HepG2 (cell line): ENCODE measurements around the gene RHBDL3. TPM values are rescaled to one million over a fixed set of nuclear protein-coding genes. Genes with fewer than 3 reads are reported as not detected.
A peak's percentile ranks its signal among the peaks of the same experiment; 100 is the strongest.

Source experiments
- ARHGAP35 ChIP-seq: sonication (generic); formaldehyde crosslinking; IDR thresholded peaks from 2 replicates; pipeline ENCODE4 v1.9.0; 2022; ENCODE audit warnings: mild to moderate bottlenecking, inconsistent platforms, moderate library complexity, missing genetic modification reagents, borderline replicate concordance
- HOXA3 ChIP-seq: sonication (generic); formaldehyde crosslinking; IDR thresholded peaks from 2 replicates; pipeline ENCODE4 v1.5.0; 2020; ENCODE audit warnings: missing genetic modification reagents
- KAT7 ChIP-seq: IDR thresholded peaks from 2 replicates; pipeline ENCODE4 v1.6.1; 2018; ENCODE audit warnings: borderline replicate concordance, missing compliant biosample characterization
- RELA ChIP-seq: sonication (generic); formaldehyde crosslinking; IDR thresholded peaks from 2 replicates; pipeline ENCODE4 v1.4.0; 2020; ENCODE audit warnings: missing genetic modification reagents
- RFXAP ChIP-seq: sonication (generic); formaldehyde crosslinking; IDR thresholded peaks from 2 replicates; pipeline ENCODE4 v1.4.0; 2020; ENCODE audit warnings: missing genetic modification reagents, borderline replicate concordance
- RXRA ChIP-seq: sonication (generic); formaldehyde crosslinking; IDR thresholded peaks from 2 replicates; pipeline ENCODE4 v1.5.1; 2020; ENCODE audit warnings: missing genetic modification reagents
- TBX2 ChIP-seq: sonication (generic); formaldehyde crosslinking; IDR thresholded peaks from 2 replicates; pipeline ENCODE4 v1.5.0; 2020; ENCODE audit warnings: missing genetic modification reagents, mild to moderate bottlenecking, borderline replicate concordance
- ZBTB34 ChIP-seq: sonication (generic); formaldehyde crosslinking; IDR thresholded peaks from 2 replicates; pipeline ENCODE4 v1.8.0; 2022; ENCODE audit warnings: mild to moderate bottlenecking, missing genetic modification reagents
- ZNF263 ChIP-seq: sonication (generic); formaldehyde crosslinking; IDR thresholded peaks from 2 replicates; pipeline ENCODE4 v1.4.0; 2020; ENCODE audit warnings: missing genetic modification reagents
- ZNF7 ChIP-seq: IDR thresholded peaks from 2 replicates; pipeline ENCODE4 v1.6.1; 2016; ENCODE audit warnings: missing biosample characterization, missing genetic modification reagents
- ZNF761 ChIP-seq: sonication (generic); formaldehyde crosslinking; conservative IDR thresholded peaks from 2 replicates; pipeline ENCODE4 v1.4.0; 2020; ENCODE audit warnings: mild to moderate bottlenecking, missing genetic modification reagents
- polyA plus RNA-seq, 8 experiments: library from polyadenylated mRNA; depleted of rRNA in 3 of 8; stranded (reverse) in 7 of 8; unstranded in 1 of 8; fragments of >200 nt; fragmentation: Illumina TruSeq in 4 of 8; extraction: Trizol in 4 of 8; gene quantifications; 2 replicates each; pipeline versions ENCODE4 v1.2.1 to v1.2.3, GENCODE V29; 2011 to 2016; ENCODE audit warnings: low read depth in 4 of 8, missing spikeins in 1 of 8, mixed read lengths in 1 of 8; ENCODE audit not compliant: insufficient read depth in 1 of 8
- total RNA-seq, 5 experiments: library from RNA; depleted of rRNA; stranded (reverse); fragments of >200 nt; fragmentation: Illumina TruSeq; extraction: Trizol; gene quantifications; 2 replicates each; pipeline ENCODE4 v1.2.3, GENCODE V29; 2016; ENCODE audit warnings: low read depth in 1 of 5
- TF ChIP-seq, protein P1 (sequence below), 2 experiments: fragments of 450-650 bp in 1 of 2; sonication (generic) in 1 of 2; formaldehyde crosslinking in 1 of 2; IDR thresholded peaks; 2 replicates each; pipeline versions ENCODE4 v1.6.1 to v1.8.0; 2016 to 2022; ENCODE audit warnings: antibody characterized with exemption in 1 of 2, mild to moderate bottlenecking in 1 of 2, missing genetic modification reagents in 1 of 2
- TF ChIP-seq, protein P2 (sequence below), 2 experiments: sonication (generic) in 1 of 2; formaldehyde crosslinking in 1 of 2; IDR thresholded peaks; 2 replicates each; pipeline versions ENCODE4 v1.4.0 to v1.6.1; 2018 to 2020; ENCODE audit warnings: missing genetic modification reagents in 2 of 2, borderline replicate concordance in 1 of 2, low read depth in 1 of 2, mild to moderate bottlenecking in 1 of 2, missing biosample characterization in 1 of 2

The RHBDL3 gene
- total and polyA plus RNA-seq, 2 of the 13 experiments (the other 11 are each of a cell fraction or from before 2014, with no cell fraction given), result 0.09 TPM; not detected in 1

DNA sequence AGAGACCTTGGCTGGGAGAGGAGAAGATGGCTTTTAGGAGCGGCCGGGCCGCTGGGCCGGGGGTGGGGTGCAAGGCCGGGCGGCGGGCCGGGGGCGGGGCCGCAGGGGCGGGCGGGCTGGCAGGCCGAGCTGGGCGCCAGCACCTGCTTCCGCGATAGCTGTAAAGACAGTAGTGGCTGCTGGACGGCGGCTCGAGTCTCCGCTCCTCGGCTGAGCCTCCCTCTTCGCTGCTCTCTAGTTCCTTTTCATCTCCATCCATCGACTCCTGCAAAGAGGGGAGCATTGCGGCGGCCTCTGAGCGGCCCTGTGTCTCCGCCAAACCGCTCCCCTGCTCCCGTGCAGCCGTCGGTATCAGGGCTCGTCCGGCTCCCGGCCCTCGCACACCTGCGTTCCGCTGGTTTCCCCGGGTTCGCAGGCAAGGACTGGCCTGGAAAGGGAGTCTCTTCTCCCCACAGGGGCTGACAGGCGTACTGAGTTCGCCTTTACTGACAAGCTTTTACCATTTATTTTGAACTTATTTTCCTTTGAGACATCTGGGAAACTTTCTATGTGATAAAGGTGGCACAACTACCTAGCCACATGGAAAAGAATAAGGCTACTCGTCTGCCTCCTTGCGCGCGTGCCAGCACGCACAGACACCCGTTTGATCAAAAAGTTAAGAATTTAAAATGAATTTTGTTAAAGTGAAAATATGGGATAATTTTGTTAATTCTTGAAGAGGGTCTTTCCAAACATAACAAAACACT, 76.4 kb downstream of the RHBDL3 start, which contains the start of gene C17orf75 (continued):
- TF ChIP-seq, protein P1, sequence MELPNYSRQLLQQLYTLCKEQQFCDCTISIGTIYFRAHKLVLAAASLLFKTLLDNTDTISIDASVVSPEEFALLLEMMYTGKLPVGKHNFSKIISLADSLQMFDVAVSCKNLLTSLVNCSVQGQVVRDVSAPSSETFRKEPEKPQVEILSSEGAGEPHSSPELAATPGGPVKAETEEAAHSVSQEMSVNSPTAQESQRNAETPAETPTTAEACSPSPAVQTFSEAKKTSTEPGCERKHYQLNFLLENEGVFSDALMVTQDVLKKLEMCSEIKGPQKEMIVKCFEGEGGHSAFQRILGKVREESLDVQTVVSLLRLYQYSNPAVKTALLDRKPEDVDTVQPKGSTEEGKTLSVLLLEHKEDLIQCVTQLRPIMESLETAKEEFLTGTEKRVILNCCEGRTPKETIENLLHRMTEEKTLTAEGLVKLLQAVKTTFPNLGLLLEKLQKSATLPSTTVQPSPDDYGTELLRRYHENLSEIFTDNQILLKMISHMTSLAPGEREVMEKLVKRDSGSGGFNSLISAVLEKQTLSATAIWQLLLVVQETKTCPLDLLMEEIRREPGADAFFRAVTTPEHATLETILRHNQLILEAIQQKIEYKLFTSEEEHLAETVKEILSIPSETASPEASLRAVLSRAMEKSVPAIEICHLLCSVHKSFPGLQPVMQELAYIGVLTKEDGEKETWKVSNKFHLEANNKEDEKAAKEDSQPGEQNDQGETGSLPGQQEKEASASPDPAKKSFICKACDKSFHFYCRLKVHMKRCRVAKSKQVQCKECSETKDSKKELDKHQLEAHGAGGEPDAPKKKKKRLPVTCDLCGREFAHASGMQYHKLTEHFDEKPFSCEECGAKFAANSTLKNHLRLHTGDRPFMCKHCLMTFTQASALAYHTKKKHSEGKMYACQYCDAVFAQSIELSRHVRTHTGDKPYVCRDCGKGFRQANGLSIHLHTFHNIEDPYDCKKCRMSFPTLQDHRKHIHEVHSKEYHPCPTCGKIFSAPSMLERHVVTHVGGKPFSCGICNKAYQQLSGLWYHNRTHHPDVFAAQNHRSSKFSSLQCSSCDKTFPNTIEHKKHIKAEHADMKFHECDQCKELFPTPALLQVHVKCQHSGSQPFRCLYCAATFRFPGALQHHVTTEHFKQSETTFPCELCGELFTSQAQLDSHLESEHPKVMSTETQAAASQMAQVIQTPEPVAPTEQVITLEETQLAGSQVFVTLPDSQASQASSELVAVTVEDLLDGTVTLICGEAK (IDR thresholded peaks at IDR 0.05), result 0 out of 2 replicates have a peak, but pooled peaks have one; percentile 48
- TF ChIP-seq, protein P1 (CRISPR knock-in tag; IDR thresholded peaks at IDR 0.05), result peak; percentile 96
- peak; percentile 83; the same call in 1 of the 2 replicates for TF ChIP-seq RELA (CRISPR knock-in tag)
- peak; percentile 92 for TF ChIP-seq KAT7 (CRISPR knock-in tag)
- peak; percentile 92 for TF ChIP-seq RFXAP (CRISPR knock-in tag)
- no peak for TF ChIP-seq ZNF761 (CRISPR knock-in tag)
- peak; percentile 55 for TF ChIP-seq ZNF263 (CRISPR knock-in tag)
- TF ChIP-seq TBX2 (CRISPR knock-in tag), result peak; percentile 79
- peak; percentile 75; the same call in 1 of the 2 replicates for TF ChIP-seq ZBTB34
- 0 out of 2 replicates have a peak, but pooled peaks have one; percentile 29 for TF ChIP-seq ZNF7 (CRISPR knock-in tag)
- TF ChIP-seq, protein P2, sequence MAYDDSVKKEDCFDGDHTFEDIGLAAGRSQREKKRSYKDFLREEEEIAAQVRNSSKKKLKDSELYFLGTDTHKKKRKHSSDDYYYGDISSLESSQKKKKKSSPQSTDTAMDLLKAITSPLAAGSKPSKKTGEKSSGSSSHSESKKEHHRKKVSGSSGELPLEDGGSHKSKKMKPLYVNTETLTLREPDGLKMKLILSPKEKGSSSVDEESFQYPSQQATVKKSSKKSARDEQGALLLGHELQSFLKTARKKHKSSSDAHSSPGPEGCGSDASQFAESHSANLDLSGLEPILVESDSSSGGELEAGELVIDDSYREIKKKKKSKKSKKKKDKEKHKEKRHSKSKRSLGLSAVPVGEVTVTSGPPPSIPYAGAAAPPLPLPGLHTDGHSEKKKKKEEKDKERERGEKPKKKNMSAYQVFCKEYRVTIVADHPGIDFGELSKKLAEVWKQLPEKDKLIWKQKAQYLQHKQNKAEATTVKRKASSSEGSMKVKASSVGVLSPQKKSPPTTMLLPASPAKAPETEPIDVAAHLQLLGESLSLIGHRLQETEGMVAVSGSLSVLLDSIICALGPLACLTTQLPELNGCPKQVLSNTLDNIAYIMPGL (CRISPR knock-in tag; IDR thresholded peaks at IDR 0.05; ENCODE audit: borderline replicate concordance in 1 of 2, low read depth in 1 of 2), result peak; percentile 90 to 96; a peak in 3 of 4 replicates
- TF ChIP-seq ARHGAP35 (CRISPR knock-in tag), result peak; percentile 85; the same call in 1 of the 2 replicates
- TF ChIP-seq RXRA, result peak; percentile 85
- peak; percentile 93 for TF ChIP-seq HOXA3 (CRISPR knock-in tag)
